Renal pelvis (tissue), 4 donors: Measurements from ENCODE around the gene CAMK1D. TPM values are rescaled to one million over a fixed set of nuclear protein-coding genes. Genes with fewer than 3 reads are reported as not detected.
"Not testable (repeated sequence)": the region's sequence is repeated elsewhere in the genome, so short reads cannot be mapped to it uniquely, and the experiment has no call there.

Experiments
- DNase-seq: peaks from one replicate; pipeline ENCODE4 v3.0.0-alpha.2; 2013
- polyA plus RNA-seq, 3 donors: library from polyadenylated mRNA; unstranded; fragments of 120-200 nt; gene quantifications; one replicate each; pipeline ENCODE4 v1.2.1, GENCODE V29; 2013; ENCODE audit not compliant: insufficient read length in 3 of 3

CAMK1D gene
- polyA plus RNA-seq, 3 donors = 9.2 to 11.8 (median 10.6) TPM

GRCh38 chr10:12513775-12514673 lies 164.7 kb downstream of the CAMK1D start:
- DNase-seq = no peak

- no peak for DNase-seq
These were observed 168.7 kb downstream of the CAMK1D start for GRCh38 chr10:12518024-12518423.

DNA sequence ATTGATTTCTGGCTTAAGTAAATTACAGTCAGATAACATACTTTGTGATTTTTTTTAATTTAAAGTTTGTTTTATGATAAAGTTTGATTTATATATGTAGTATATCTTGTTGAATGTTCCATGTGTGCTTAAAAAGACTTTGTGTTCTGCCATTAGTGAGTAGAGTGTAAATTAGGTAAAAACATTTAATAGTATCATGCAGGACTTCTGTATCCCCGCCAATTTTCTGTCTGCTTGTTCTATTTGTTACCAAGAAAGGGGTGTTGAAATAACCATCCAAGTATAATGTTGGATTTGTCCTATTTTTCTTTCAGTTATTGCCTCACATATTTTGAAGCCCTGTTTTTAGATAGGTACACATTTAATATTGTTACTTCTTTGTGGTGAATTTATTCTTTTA lies 172.1 kb downstream of the CAMK1D start:
- no peak for DNase-seq

DNA sequence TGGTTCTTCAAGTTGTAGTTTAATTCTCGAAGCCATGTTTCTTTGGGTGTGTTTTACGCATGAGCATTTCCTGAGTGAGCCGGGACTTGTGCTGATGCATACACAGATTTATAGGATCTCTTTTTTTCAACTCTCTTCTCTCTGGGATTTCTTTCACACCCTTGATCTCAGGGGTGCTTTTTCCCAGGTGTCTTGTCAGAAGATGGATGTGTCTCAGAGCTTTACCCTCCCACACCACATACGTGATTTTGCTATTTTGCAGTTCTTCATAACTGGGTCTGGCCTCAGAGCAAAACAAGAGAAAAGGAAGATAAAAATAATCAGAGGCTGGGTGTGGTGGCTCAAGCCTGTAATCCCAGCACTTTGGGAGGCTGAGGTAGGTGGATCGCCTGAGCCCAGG lies 177.0 kb downstream of the CAMK1D start:
- DNase-seq = no peak

DNA sequence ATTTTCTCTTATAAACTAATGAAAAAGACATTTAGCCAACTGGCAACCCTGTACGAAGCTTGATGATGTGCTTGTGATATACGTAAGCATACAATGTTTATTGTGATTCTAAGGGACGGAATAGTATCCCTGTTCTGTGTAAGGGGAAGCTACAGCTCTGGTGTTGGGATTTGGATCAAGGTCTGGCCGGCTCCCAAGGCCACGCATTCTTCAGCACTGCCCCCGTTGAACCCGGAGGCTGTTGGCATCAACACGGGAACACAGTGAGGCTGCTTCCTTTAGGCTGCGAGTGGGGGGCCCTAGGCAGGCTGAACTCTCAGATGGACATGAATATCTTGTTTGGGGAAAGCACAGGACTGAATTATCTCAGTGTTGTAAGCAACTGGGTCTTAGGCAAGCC lies 180.6 kb downstream of the CAMK1D start:
- DNase-seq = no peak

DNA sequence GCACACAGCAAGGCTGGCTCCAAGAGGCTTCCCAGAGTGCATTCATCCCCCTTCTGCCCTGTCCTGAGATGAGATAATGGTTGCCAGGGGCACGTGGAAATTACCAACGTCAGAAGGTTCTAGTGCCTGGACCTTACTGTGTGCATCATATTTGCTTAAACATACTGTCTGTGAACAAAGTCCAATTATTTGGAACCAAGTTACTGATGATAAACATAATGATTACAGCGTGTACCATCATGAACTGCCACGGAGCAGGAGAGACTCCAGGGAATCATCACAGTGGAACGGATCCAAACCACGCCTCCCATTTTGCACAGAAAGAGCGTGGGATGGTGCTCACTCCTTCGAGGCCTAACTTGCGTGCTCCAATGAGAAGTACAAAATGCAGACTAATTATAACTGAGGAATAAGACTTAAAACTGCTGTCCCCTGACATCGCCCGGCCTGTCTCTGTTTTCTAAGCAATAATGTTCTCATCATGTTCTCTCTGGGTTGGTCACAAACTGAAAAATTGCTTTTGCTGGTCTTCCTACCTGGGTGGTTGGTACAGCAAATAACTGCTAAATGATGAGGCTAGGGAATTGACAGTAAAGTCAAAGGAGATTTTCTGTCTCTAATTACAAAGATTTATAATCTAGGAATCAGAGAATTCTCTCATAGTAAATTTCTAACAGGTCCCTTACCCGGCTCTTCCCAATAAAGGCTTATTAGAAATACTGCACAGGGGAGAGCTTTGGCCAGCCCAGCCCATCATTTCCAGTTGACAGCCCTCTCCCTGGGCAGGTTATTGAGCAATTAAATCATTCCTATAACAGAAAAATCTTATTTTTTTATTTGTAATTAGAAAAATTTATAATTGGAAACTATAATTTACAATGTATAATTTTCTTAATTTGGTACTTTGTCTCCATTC lies 182.2 kb downstream of the CAMK1D start:
- DNase-seq = no peak

- no peak for DNase-seq
These were observed 183.8 kb downstream of the CAMK1D start for GRCh38 chr10:12533151-12533550.

- DNase-seq = no peak
These were observed 184.4 kb downstream of the CAMK1D start for GRCh38 chr10:12533723-12534122.

GRCh38 chr10:12534824-12535223 lies 185.5 kb downstream of the CAMK1D start:
- no peak for DNase-seq

- no peak for DNase-seq
These were observed 186.3 kb downstream of the CAMK1D start for GRCh38 chr10:12535656-12536055.

DNA sequence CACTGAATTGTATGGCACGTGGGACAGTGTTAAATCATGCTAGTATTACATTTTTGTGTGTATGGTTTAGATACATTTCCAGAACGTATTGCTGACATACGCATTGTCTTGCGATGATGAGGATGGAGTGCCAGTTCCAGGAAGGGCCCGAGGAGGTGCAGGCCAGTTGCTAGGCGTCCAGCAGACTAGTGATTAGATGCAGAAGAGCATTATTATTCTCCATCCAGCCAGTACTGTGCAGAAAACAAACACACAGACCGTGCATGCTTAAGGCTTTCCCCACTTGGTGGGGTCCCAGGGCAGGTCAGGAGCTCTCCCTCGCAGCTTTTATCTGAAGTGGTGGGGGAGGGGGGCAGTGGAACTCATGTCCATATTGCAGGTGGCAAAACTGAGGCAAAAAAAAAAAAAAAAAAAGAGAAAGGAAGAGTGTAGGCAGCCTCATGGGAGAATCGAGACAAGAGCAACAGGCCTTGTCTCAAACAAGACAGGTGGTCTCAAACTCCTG lies 189.2 kb downstream of the CAMK1D start:
- DNase-seq = no peak

GRCh38 chr10:12539350-12540164 lies 190.2 kb downstream of the CAMK1D start:
- no peak for DNase-seq

DNA sequence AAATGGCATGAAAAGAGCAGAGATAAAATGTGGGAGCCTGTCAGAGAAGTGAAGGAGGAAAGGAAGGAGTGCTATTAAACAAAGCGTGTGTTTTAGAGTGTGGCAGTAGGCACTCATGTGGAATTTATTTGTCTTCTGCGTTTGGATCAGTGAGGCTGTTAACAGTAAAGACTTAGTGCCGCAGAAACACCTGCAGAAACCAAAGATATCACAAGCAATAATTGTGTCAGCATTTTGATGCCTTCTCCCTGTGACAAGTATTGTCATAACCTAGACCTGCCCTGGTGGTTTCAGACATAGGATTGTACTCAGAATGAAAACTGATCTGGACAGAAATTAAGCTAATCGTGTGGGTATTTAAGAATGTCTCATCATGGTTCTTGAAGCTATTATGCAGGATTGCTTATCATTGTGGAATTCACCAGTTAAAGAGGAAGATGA lies 191.0 kb downstream of the CAMK1D start:
- DNase-seq = no peak

GRCh38 chr10:12541446-12542067 lies 192.2 kb downstream of the CAMK1D start:
- no peak for DNase-seq

DNA sequence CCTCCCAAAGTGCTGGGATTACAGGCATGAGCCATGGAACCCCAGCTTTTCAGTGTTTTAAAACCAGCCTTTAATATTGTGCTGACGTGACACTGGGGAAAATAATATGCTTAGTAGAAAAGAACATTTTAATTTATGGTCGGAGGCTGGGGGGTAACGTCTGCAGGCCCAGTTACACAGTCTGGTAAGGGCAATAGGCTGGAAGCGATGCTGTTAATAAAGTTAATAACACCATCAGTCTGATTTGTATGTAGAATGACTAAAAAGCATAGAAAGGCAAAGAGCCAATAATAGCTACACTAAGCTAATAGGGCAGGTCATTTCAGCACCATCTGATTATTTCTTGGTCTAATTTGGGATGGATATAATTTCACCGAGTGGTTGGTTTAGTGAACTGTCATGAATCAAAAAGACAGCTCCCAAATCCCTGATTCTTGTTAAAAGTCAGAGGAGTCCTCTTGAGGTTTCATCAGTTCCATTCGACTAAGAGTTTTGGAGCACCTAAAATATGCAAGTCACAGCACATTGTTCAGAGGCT lies 192.9 kb downstream of the CAMK1D start:
- DNase-seq = no peak

- DNase-seq = no peak
These were observed 194.2 kb downstream of the CAMK1D start for GRCh38 chr10:12543589-12543988.

- DNase-seq = not testable (repeated sequence)
These were observed 196.9 kb downstream of the CAMK1D start for GRCh38 chr10:12546160-12546802.

DNA sequence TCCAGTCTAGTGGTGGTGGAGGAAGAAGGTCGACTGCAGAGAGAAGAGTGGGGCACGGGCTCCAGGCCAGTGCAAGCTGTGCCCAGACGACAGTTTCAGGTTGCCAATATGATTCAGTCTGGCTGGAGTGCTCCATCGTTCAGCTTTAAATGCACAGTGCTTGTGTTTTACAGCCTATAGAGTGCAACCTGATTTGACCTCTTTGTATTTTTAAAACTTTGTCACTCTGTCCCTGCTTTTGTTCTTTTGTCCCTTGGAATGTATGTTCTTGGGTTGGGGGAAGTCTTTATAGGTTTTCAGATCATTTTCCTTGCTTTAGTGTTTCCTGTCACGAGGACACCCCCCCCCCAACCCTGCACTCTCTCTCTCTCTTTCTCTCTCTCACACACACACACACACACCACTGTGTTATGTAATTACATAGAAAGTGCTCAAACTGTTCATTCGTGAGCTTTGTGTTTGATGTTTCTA lies 198.0 kb downstream of the CAMK1D start:
- no peak for DNase-seq

DNA sequence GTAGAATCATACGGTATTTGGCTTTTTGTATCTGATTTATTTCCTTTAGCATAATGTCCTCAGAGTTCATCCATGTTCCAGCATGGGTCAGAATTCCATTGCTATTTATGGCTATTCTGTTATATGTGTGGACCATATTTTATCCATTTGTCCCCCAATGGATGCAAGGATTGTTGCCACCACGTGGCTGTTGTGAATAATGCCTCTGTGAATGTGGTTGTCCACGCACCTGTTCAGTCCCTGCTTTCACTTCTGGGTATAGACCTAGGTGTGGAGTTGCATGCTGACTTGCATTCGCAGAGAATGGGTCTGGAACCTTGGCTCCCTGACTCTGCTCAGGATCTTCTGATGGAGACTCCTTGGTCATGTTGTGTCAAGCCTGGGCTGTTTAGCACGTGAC lies 199.9 kb downstream of the CAMK1D start:
- no peak for DNase-seq

DNA sequence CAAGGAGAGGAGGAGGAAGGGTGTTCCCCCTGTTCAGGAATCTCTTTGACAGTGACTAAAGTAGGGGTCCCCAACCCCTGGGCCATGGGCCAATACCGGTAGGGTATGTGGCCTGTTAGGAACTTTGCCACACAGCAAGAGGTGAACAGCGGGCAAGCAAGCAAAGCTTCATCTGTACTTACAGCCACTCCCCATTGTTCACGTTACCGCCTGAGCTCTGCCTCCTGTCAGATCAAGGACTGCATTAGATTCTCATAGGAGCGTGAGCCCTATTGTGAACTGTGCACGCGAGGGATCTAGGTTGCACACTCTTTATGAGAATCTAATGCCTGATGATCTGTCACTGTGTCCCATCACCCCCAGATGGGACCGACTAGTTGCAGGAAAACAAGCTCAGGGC lies 201.6 kb downstream of the CAMK1D start:
- no peak for DNase-seq
